ENCODE measurements around the gene SLC26A1. TPM values are rescaled to one million over a fixed set of nuclear protein-coding genes. Genes with fewer than 3 reads are reported as not detected.

SLC26A1 gene
- total RNA-seq, 2 experiments from 2014 or later, result 0.30 TPM; not detected in 1

DNA sequence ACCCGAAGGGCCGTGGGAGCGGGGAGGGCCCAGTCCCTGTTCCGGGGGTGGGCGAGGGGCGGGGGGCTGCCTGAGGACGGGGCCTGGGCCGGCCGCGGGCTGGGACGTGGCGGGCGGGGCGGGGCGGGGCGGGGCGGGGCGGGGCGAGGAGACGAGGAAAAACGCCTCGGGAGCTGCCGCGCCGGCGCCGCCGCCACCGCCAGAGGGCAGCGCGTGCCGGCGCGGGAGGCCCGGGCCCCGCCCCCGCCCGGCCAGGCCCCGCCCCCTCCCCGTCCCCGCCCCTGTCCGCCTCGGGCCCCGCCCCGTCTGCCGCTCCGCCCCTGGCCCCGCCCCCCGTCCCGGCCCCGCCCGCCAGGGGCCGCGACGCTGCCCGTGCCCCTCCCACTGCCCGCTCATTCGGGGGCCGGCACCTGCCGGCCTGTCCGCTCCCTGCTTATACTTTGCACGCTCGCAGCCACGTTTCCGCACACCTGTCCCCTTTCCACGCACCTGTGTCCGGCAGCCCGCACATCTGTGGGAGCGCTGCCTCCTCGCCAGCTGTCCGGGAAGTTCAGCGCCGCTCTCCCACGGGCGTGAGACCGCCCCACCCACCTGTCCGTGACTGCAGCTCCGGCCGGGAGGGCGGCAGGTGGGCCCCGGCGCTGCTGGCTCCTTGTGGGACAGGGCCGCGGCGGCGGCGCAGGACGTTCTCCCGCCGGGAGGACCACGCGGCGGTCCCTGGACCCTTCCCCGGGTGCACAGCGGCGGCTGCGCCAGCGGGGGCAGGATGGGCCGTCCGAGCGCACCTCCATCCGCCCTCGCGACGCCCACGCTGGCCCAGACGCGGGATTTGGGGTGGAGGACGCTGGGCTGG lies 16.6 kb upstream of the SLC26A1 start:
- peak; percentile 70 for DNase-seq (ENCODE audit: low spot score)
- Histone ChIP-seq H2AFZ (ENCODE audit: low read length) (no peak overlapping the region; the same call in 1 of the 2 replicates), H3K9me3 (ENCODE audit: low read length) (no peaks in the 10 kb centered on the region), H4K20me1 (ENCODE audit: insufficient read depth, low read length) (no peaks in the 10 kb centered on the region), H3K79me2 (ENCODE audit: insufficient read depth, low read depth, low read length) (no peaks in the 10 kb centered on the region), H3K4me3 (ENCODE audit: low read depth, low read length, poor library complexity, severe bottlenecking) (peak overlapping the region; percentile 59), H3K4me2 (ENCODE audit: low read length) (peak overlapping the region; percentile 70), H3K9me2 (ENCODE audit: insufficient read depth, low read length) (no peaks in the 10 kb centered on the region), H3K36me3 (ENCODE audit: insufficient read depth, low read length) (no peaks in the 10 kb centered on the region), H3K27ac (ENCODE audit: low read depth, low read length, poor library complexity, severe bottlenecking) (no peak overlapping the region), H3K4me1 (ENCODE audit: insufficient read depth, low read length, poor library complexity, severe bottlenecking) (peaks cover 29% of the 10 kb centered on the region)
- TF ChIP-seq, protein P1, sequence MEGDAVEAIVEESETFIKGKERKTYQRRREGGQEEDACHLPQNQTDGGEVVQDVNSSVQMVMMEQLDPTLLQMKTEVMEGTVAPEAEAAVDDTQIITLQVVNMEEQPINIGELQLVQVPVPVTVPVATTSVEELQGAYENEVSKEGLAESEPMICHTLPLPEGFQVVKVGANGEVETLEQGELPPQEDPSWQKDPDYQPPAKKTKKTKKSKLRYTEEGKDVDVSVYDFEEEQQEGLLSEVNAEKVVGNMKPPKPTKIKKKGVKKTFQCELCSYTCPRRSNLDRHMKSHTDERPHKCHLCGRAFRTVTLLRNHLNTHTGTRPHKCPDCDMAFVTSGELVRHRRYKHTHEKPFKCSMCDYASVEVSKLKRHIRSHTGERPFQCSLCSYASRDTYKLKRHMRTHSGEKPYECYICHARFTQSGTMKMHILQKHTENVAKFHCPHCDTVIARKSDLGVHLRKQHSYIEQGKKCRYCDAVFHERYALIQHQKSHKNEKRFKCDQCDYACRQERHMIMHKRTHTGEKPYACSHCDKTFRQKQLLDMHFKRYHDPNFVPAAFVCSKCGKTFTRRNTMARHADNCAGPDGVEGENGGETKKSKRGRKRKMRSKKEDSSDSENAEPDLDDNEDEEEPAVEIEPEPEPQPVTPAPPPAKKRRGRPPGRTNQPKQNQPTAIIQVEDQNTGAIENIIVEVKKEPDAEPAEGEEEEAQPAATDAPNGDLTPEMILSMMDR (conservative IDR thresholded peaks at IDR 0.05; ENCODE audit: low read length), result no peak
- TF ChIP-seq EZH2phosphoT487 (IDR thresholded peaks at IDR 0.05; ENCODE audit: borderline replicate concordance, low read depth, low read length), result no peak
- CTCF ChIA-PET (ENCODE audit: unreplicated experiment), result no interaction called here
- intact Hi-C loops (cut with micrococcal nuclease; ENCODE audit: unreplicated experiment), result loop anchor here (5.0 to 10.0 kb wide), 2 partner anchors 235 to 338 kb away; partner anchors contain the start of genes CTBP1 and UVSSA
- BruUV-seq (replicated peaks), result no TSS peak
- POLR2A ChIA-PET, result interaction anchor here (0.5 to 0.9 kb wide), 2 partner anchors 74 to 231 kb away, joined by 3 read pairs; no protein-coding TSS in a partner anchor

DNA sequence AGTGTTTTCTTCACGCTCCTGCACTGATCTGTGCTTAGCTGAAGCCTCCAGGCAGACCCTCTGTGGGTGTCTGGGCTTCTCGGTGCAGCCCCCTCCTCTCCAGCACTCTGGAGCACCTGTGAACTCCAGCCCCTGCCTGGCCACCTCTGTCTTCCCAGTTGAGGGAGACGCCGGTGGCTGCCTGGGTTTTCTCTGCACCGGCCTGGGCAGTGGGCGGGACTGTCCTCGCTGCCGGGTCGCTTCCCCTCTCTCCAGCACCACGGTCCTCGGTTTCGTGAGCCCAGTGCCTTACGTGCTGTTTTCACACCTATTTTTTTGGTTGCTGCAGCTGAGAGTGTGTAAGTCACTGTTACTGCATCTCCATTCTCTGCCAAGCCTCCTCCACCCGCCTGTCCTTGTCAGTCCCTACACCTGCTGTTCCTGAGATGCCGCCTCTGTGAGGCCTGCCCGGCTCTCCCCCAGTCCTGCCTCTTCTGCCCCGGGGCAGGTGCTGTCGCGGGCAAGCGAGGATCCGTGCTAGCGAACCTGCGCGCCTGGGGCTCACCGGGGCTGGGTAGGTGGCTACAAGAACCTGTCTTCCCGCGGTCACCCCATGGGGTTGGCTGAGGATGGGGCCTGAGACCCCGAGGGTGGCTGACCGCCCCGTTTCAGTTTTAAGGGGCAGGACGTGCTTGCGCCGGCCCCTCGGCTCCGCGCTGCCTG lies 15.8 kb upstream of the SLC26A1 start:
- ChIA-PET POLR2A (no interaction called here), CTCF (ENCODE audit: unreplicated experiment) (no interaction called here)
- Histone ChIP-seq H3K9me2 (ENCODE audit: insufficient read depth, low read length) (no peaks in the 10 kb centered on the region), H3K79me2 (ENCODE audit: insufficient read depth, low read depth, low read length) (no peaks in the 10 kb centered on the region), H3K4me1 (ENCODE audit: insufficient read depth, low read length, poor library complexity, severe bottlenecking) (peaks cover 29% of the 10 kb centered on the region), H3K4me3 (ENCODE audit: low read depth, low read length, poor library complexity, severe bottlenecking) (peak overlapping the region; percentile 59), H3K36me3 (ENCODE audit: insufficient read depth, low read length) (no peaks in the 10 kb centered on the region), H3K4me2 (ENCODE audit: low read length) (peak overlapping the region; percentile 70), H3K27ac (ENCODE audit: low read depth, low read length, poor library complexity, severe bottlenecking) (no peak overlapping the region), H3K9me3 (ENCODE audit: low read length) (no peaks in the 10 kb centered on the region), H2AFZ (ENCODE audit: low read length) (peak overlapping the region; percentile 67; the same call in 1 of the 2 replicates), H4K20me1 (ENCODE audit: insufficient read depth, low read length) (no peaks in the 10 kb centered on the region)
- BruUV-seq (replicated peaks), result no TSS peak
- no peak for TF ChIP-seq EZH2phosphoT487 (IDR thresholded peaks at IDR 0.05; ENCODE audit: borderline replicate concordance, low read depth, low read length)
- TF ChIP-seq, protein P1 (conservative IDR thresholded peaks at IDR 0.05; ENCODE audit: low read length), result no peak
- intact Hi-C loops (cut with micrococcal nuclease; ENCODE audit: unreplicated experiment), result no loop called here
- peak; percentile 28 for DNase-seq (ENCODE audit: low spot score)

All from OCI-LY7 (cell line).